Loucy (cell line): ENCODE measurements around the gene OR6T1.

Source experiments
- CTCF ChIP-seq: fragments of 200-600 bp; sonication (generic); conservative IDR thresholded peaks from 2 replicates; pipeline ENCODE4 v1.5.1; 2014; ENCODE audit warnings: mild to moderate bottlenecking, antibody characterized with exemption, low read length
- EZH2phosphoT487 ChIP-seq: fragments of 200-600 bp; IDR thresholded peaks from 2 replicates; pipeline ENCODE4 v1.6.1; 2018; ENCODE audit warnings: antibody characterized with exemption, mild to moderate bottlenecking, moderate library complexity, borderline replicate concordance

- TF ChIP-seq CTCF (no peak), EZH2phosphoT487 (no peak)
Observed at GRCh38 chr11:123943738-123944137, at the start of gene OR6T1.
